KMS-11 (cell line): ENCODE data around the gene HRH3.

Experiments
- H2AFZ ChIP-seq: fragments of 200-600 bp; sonication (generic); 2 replicates; pipeline ENCODE4 v1.6.1; 2016; ENCODE audit warnings: antibody characterized with exemption, mixed run types, low read depth
- H3K27ac ChIP-seq: fragments of 200-600 bp; sonication (generic); 2 replicates; pipeline ENCODE4 v1.6.1; 2016; ENCODE audit warnings: mild to moderate bottlenecking, mixed run types
- H3K27me3 ChIP-seq: fragments of 200-600 bp; sonication (generic); 2 replicates; pipeline ENCODE4 v1.6.1; 2017; ENCODE audit warnings: mild to moderate bottlenecking, low read depth, mixed run types, moderate library complexity; ENCODE audit not compliant: insufficient read depth
- H3K36me3 ChIP-seq: fragments of 200-600 bp; sonication (generic); 2 replicates; pipeline ENCODE4 v1.6.1; 2017; ENCODE audit warnings: mild to moderate bottlenecking, mixed run types; ENCODE audit not compliant: insufficient read depth
- H3K4me1 ChIP-seq: fragments of 200-600 bp; sonication (generic); 2 replicates; pipeline ENCODE4 v1.6.1; 2016; ENCODE audit warnings: mild to moderate bottlenecking, low read depth, mixed run types; ENCODE audit not compliant: poor library complexity, severe bottlenecking
- H3K4me2 ChIP-seq: fragments of 200-600 bp; sonication (generic); 2 replicates; pipeline ENCODE4 v1.7.0; 2016; ENCODE audit warnings: mild to moderate bottlenecking, mixed run types
- H3K4me3 ChIP-seq: fragments of 200-600 bp; sonication (generic); IDR thresholded peaks from 2 replicates; pipeline ENCODE4 v1.6.1; 2017; ENCODE audit warnings: low read depth, low read length, mixed read lengths; ENCODE audit not compliant: insufficient read depth
- H3K79me2 ChIP-seq: fragments of 200-600 bp; sonication (generic); 2 replicates; pipeline ENCODE4 v1.6.1; 2016; ENCODE audit warnings: low read depth, mixed run types; ENCODE audit not compliant: insufficient read depth
- H3K9ac ChIP-seq: fragments of 200-600 bp; sonication (generic); 2 replicates; pipeline ENCODE4 v1.6.1; 2016; ENCODE audit warnings: mild to moderate bottlenecking, mixed run types
- H4K20me1 ChIP-seq: fragments of 200-600 bp; sonication (generic); 2 replicates; pipeline ENCODE4 v1.6.1; 2016; ENCODE audit warnings: mild to moderate bottlenecking, mixed run types; ENCODE audit not compliant: insufficient read depth
- TF ChIP-seq, protein P1 (sequence below): fragments of 200-600 bp; sonication (generic); conservative IDR thresholded peaks from 2 replicates; pipeline ENCODE4 v1.6.1; 2017; ENCODE audit warnings: low read depth, mild to moderate bottlenecking, antibody characterized with exemption, low read length, moderate library complexity, mixed read lengths

The HRH3 gene

DNA sequence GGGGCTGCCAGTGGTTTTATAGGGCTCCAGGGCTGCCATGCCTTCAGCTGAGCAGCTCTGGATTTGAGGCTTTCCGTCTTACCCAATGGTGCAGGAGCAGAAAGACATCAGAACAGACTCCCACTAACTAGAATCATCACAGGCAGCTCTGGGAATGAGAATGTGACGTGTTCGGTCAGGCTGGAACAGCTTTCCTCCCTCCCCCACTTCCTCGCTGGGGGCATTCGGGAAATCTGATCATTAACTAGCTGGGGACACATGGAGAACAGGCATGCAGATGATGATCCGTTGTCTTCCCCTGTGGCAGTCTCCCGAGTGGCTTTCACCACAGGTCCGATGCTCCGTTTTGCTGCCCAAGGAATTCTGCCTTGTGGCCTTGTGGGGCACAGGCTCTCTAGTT, 42.8 kb downstream of the HRH3 start:
- no peak overlapping the region for H3K4me3 ChIP-seq
- H3K79me2 ChIP-seq: no peaks in the 10 kb centered on the region
- TF ChIP-seq, protein P1, sequence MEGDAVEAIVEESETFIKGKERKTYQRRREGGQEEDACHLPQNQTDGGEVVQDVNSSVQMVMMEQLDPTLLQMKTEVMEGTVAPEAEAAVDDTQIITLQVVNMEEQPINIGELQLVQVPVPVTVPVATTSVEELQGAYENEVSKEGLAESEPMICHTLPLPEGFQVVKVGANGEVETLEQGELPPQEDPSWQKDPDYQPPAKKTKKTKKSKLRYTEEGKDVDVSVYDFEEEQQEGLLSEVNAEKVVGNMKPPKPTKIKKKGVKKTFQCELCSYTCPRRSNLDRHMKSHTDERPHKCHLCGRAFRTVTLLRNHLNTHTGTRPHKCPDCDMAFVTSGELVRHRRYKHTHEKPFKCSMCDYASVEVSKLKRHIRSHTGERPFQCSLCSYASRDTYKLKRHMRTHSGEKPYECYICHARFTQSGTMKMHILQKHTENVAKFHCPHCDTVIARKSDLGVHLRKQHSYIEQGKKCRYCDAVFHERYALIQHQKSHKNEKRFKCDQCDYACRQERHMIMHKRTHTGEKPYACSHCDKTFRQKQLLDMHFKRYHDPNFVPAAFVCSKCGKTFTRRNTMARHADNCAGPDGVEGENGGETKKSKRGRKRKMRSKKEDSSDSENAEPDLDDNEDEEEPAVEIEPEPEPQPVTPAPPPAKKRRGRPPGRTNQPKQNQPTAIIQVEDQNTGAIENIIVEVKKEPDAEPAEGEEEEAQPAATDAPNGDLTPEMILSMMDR: no peak
- no peaks in the 10 kb centered on the region for H3K27me3 ChIP-seq
- H3K27ac ChIP-seq: no peak overlapping the region
- no peaks in the 10 kb centered on the region for H3K36me3 ChIP-seq
- no peak overlapping the region for H3K9ac ChIP-seq
- H2AFZ ChIP-seq: no peak overlapping the region
- peaks cover 10% of the 10 kb centered on the region for H3K4me1 ChIP-seq
- no peak overlapping the region for H3K4me2 ChIP-seq
- no peaks in the 10 kb centered on the region; the same call in 1 of the 2 replicates for H4K20me1 ChIP-seq

DNA sequence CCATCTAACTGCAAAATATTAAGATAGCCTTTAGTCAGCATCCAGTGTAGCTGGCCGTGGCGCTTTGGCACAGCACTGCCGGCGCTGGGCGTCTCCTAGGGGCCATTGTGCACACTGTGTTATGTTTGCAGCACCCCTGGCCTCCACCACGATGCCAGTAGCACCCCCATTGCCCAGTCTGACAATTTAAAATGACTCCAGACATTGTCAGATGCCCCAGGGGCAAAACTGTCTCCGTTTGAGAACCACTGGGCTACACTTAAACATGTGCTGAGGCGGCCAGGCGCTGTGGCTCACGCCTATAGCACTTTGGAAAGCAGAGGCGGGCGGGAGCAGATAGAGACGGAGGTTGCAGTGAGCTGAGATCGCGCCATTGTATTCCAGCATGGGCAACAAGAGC, 43.2 kb downstream of the HRH3 start:
- H3K4me1 ChIP-seq: peaks cover 5% of the 10 kb centered on the region
- no peak overlapping the region for H3K27ac ChIP-seq
- no peak overlapping the region for H2AFZ ChIP-seq
- no peak overlapping the region for H3K9ac ChIP-seq
- H3K79me2 ChIP-seq: no peaks in the 10 kb centered on the region
- H3K27me3 ChIP-seq: no peaks in the 10 kb centered on the region
- no peaks in the 10 kb centered on the region for H3K36me3 ChIP-seq
- H4K20me1 ChIP-seq: no peaks in the 10 kb centered on the region; the same call in 1 of the 2 replicates
- no peak overlapping the region for H3K4me2 ChIP-seq
- TF ChIP-seq, protein P1: no peak
- H3K4me3 ChIP-seq: no peak overlapping the region

DNA sequence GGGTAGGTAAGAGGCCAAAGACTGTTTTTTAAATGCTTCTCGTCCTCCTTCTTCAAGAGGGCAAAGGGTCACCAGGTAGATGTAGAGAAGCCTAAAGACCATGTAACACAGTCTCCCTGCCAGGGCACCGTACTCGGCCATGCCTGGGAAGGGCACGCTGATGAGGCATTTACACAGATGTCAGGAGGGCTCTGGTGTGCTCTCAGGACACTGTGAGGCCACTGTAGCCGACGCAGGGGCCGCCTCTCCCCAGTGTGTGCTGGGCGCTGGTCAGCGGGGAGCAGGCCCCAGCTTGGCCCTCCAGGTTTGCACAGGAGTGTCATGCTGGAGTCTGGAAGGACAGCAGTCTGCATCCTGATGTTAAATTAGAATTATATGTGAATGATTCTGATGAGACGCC, 44.4 kb downstream of the HRH3 start:
- no peak overlapping the region for H3K4me3 ChIP-seq
- no peaks in the 10 kb centered on the region for H3K4me1 ChIP-seq
- H4K20me1 ChIP-seq: no peaks in the 10 kb centered on the region; the same call in 1 of the 2 replicates
- H3K27ac ChIP-seq: no peak overlapping the region
- H2AFZ ChIP-seq: no peak overlapping the region
- no peaks in the 10 kb centered on the region for H3K36me3 ChIP-seq
- no peaks in the 10 kb centered on the region for H3K27me3 ChIP-seq
- no peak overlapping the region for H3K4me2 ChIP-seq
- H3K79me2 ChIP-seq: no peaks in the 10 kb centered on the region
- no peak overlapping the region for H3K9ac ChIP-seq
- TF ChIP-seq, protein P1: no peak

DNA sequence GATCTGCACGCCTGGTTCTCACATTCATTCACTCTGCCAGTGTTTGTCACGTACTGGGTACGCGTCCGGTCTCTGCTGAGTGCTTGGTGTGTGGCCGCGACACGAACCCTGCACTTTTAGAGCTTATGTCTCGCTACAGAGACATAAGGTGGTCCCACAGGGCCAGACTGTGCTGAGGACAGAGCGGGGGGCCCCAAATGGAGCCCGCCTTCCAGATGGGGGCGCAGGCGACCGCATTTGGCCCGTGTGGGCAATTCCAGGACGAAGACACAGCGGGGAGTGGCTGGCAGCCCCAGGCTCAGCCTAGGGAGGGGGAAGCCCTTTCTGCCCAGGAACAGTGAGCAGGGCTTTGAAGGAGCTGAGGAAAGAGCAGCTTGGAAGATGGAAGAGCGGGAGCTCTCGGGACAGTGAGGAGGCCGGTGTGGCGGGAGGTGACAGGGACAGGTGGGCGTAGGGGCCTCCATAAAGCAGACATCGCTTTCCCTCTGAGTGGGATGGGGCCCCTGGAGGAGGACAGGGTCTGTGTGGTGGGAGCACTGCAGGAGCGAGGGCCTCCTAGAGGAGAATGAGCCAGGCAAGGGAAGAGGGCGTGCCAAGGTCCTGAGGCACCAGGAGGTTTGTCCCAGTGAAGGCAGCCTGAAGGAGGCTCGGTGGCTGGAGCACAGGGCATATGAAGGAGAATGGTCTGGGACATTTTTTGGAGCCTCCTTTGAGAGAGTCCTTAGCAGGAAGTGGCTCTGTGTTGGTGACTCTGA, 45.0 kb downstream of the HRH3 start:
- H2AFZ ChIP-seq: no peak overlapping the region
- H3K4me1 ChIP-seq: no peaks in the 10 kb centered on the region
- no peaks in the 10 kb centered on the region for H3K27me3 ChIP-seq
- H3K9ac ChIP-seq: no peak overlapping the region
- no peaks in the 10 kb centered on the region; the same call in 1 of the 2 replicates for H4K20me1 ChIP-seq
- H3K79me2 ChIP-seq: no peaks in the 10 kb centered on the region
- H3K27ac ChIP-seq: no peak overlapping the region
- H3K4me2 ChIP-seq: no peak overlapping the region
- H3K36me3 ChIP-seq: no peaks in the 10 kb centered on the region
- TF ChIP-seq, protein P1: no peak
- H3K4me3 ChIP-seq: no peak overlapping the region
